Nucleus accumbens (tissue), 56 donors: ENCODE results near the gene ST3GAL4.

ENCODE experiments used
- DNase-seq, 56 donors: peaks; one replicate each; lab custom pipeline; 2025; lab: John Stamatoyannopoulos, UW

Gene ST3GAL4

GRCh38 chr11:126462422-126462821 is 106.9 kb downstream of the ST3GAL4 start:
- no peak for DNase-seq
